Body of pancreas (tissue), 4 donors: ENCODE results near the gene ULK2.

Experiments used
- CTCF ChIP-seq, 7 experiments: fragments of 450-650 bp in 4 of 7; fragments of 200-600 bp in 3 of 7; sonication (generic) in 3 of 7; IDR thresholded peaks; one replicate each; pipeline ENCODE4 v1.5.1; 2016 to 2019; ENCODE audit warnings: antibody characterized with exemption in 7 of 7
- POLR2A ChIP-seq, 3 donors: fragments of 450-650 bp; IDR thresholded peaks; one replicate each; pipeline ENCODE4 v1.6.1; 2016; ENCODE audit warnings: antibody characterized with exemption in 3 of 3, mild to moderate bottlenecking in 2 of 3

- TF ChIP-seq CTCF (IDR thresholded peaks at IDR 0.05) (no peak), POLR2A (IDR thresholded peaks at IDR 0.05) (no peak)
Observed at GRCh38 chr17:19741832-19742457, 125.8 kb downstream of the ULK2 start.
